HepG2 (cell line): ENCODE data around the gene TLNRD1. TPM values are rescaled to one million over a fixed set of nuclear protein-coding genes. Genes with fewer than 3 reads are reported as not detected.

Experiments used
- AGO1 ChIP-seq: fragments of 200-400 bp; formaldehyde crosslinking; IDR thresholded peaks from 2 replicates; pipeline ENCODE4 v1.6.1; 2017; ENCODE audit warnings: mild to moderate bottlenecking, low read depth, low read length, moderate library complexity; ENCODE audit not compliant: poor library complexity, severe bottlenecking
- ATF1 ChIP-seq: IDR thresholded peaks from 2 replicates; pipeline ENCODE4 v1.6.1; 2016; ENCODE audit warnings: mild to moderate bottlenecking, control low read depth
- SAP130 ChIP-seq: IDR thresholded peaks from 2 replicates; pipeline ENCODE4 v1.6.1; 2016; ENCODE audit warnings: low read depth
- ZNF280D ChIP-seq: sonication (generic); formaldehyde crosslinking; IDR thresholded peaks from 2 replicates; pipeline ENCODE4 v1.5.1; 2020; ENCODE audit warnings: mild to moderate bottlenecking, missing genetic modification reagents
- ZNF598 ChIP-seq: sonication (generic); formaldehyde crosslinking; IDR thresholded peaks from 2 replicates; pipeline ENCODE4 v1.5.1; 2020; ENCODE audit warnings: mild to moderate bottlenecking, missing genetic modification reagents, borderline replicate concordance
- ZNF704 ChIP-seq: sonication (generic); formaldehyde crosslinking; IDR thresholded peaks from 2 replicates; pipeline ENCODE4 v1.8.1; 2023; ENCODE audit warnings: mild to moderate bottlenecking, inconsistent platforms, moderate library complexity, missing genetic modification reagents, borderline replicate concordance
- ZNF784 ChIP-seq: sonication (generic); formaldehyde crosslinking; IDR thresholded peaks from 2 replicates; pipeline ENCODE4 v1.5.1; 2020; ENCODE audit warnings: missing genetic modification reagents, mild to moderate bottlenecking, borderline replicate concordance
- polyA plus RNA-seq, 8 experiments: library from polyadenylated mRNA; depleted of rRNA in 3 of 8; stranded (reverse) in 7 of 8; unstranded in 1 of 8; fragments of >200 nt; fragmentation: Illumina TruSeq in 4 of 8; extraction: Trizol in 4 of 8; gene quantifications; 2 replicates each; pipeline versions ENCODE4 v1.2.1 to v1.2.3, GENCODE V29; 2011 to 2016; ENCODE audit warnings: low read depth in 4 of 8, missing spikeins in 1 of 8, mixed read lengths in 1 of 8; ENCODE audit not compliant: insufficient read depth in 1 of 8
- total RNA-seq, 5 experiments: library from RNA; depleted of rRNA; stranded (reverse); fragments of >200 nt; fragmentation: Illumina TruSeq; extraction: Trizol; gene quantifications; 2 replicates each; pipeline ENCODE4 v1.2.3, GENCODE V29; 2016; ENCODE audit warnings: low read depth in 1 of 5

Gene TLNRD1
- total and polyA plus RNA-seq, 2 of the 13 experiments (the other 11 are each of a cell fraction or from before 2014, with no cell fraction given) = 3.4 to 5.3 TPM

- TF ChIP-seq ZNF280D (0 out of 2 replicates have a peak, but pooled peaks have one; percentile 17), ZNF784 (CRISPR knock-in tag) (peak; percentile 82; the same call in 1 of the 2 replicates), ATF1 (no peak), ZNF704 (CRISPR knock-in tag) (no peak), AGO1 (no peak), ZNF598 (0 out of 2 replicates have a peak, but pooled peaks have one; percentile 63), SAP130 (CRISPR knock-in tag) (0 out of 2 replicates have a peak, but pooled peaks have one; percentile 44)
These were observed 11.6 kb upstream of the TLNRD1 start (continued) for GRCh38 chr15:80989081-80989517.
